PC-9 (cell line): ENCODE measurements around the gene SLC25A53.

Experiments used
- EZH2 ChIP-seq: fragments of 200-600 bp; sonication (generic); IDR thresholded peaks from 2 replicates; pipeline ENCODE4 v1.8.0; 2017; ENCODE audit warnings: antibody characterized with exemption, low read depth
- TF ChIP-seq, protein P1 (sequence below): fragments of 200-600 bp; sonication (generic); conservative IDR thresholded peaks from 2 replicates; pipeline ENCODE4 v1.6.1; 2017; ENCODE audit warnings: mixed run types, antibody characterized with exemption, mild to moderate bottlenecking, moderate library complexity

GRCh38 chrX:104156630-104157529 lies at the start of gene SLC25A53:
- TF ChIP-seq, protein P1, sequence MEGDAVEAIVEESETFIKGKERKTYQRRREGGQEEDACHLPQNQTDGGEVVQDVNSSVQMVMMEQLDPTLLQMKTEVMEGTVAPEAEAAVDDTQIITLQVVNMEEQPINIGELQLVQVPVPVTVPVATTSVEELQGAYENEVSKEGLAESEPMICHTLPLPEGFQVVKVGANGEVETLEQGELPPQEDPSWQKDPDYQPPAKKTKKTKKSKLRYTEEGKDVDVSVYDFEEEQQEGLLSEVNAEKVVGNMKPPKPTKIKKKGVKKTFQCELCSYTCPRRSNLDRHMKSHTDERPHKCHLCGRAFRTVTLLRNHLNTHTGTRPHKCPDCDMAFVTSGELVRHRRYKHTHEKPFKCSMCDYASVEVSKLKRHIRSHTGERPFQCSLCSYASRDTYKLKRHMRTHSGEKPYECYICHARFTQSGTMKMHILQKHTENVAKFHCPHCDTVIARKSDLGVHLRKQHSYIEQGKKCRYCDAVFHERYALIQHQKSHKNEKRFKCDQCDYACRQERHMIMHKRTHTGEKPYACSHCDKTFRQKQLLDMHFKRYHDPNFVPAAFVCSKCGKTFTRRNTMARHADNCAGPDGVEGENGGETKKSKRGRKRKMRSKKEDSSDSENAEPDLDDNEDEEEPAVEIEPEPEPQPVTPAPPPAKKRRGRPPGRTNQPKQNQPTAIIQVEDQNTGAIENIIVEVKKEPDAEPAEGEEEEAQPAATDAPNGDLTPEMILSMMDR = no peak
- TF ChIP-seq EZH2 = no peak
